Posterior vena cava (tissue), 2 donors: ENCODE results near the gene ADAM20. TPM values are rescaled to one million over a fixed set of nuclear protein-coding genes. Genes with fewer than 3 reads are reported as not detected.
A peak's percentile ranks its signal among the peaks of the same experiment; 100 is the strongest.
"Not testable (repeated sequence)": the region's sequence is repeated elsewhere in the genome, so short reads cannot be mapped to it uniquely, and the experiment has no call there.

ENCODE experiments used
- DNase-seq: peaks from one replicate; pipeline ENCODE4 v3.0.0-alpha.2; 2020; ENCODE audit warnings: low spot score
- intact Hi-C, 2 donors: fragments of 100-400 bp; cut with DNase I; formaldehyde crosslinking; loops; one replicate each; pipeline versions ENCODE4 v1.14.1 to v1.14.2; 2022 to 2023
- long read RNA-seq, 2 donors: library from polyadenylated mRNA; unstranded; transcript quantifications; one replicate each; pipeline ENCODE4 v2.0.0, GENCODE V29; 2020 to 2021
- total RNA-seq, 2 donors: library from RNA; stranded (reverse); fragmentation: NEBNext Ultra II Directional; extraction: Animal tissue kit (Norgen Biotek cat#: 25700); gene quantifications; one replicate each; pipeline ENCODE4 v1.2.1, GENCODE V29; 2021
- donor health status: DM: yes; HTN: yes; CAD: no.
- donor health status: DM: yes; HTN: yes; CAD: no.

ADAM20 gene
- 1 to 10 TPM; 1.1 to 1.3 TPM for total RNA-seq
- long read RNA-seq, donor 1 = 0 reads
- long read RNA-seq, donor 2 = 0 reads

DNA sequence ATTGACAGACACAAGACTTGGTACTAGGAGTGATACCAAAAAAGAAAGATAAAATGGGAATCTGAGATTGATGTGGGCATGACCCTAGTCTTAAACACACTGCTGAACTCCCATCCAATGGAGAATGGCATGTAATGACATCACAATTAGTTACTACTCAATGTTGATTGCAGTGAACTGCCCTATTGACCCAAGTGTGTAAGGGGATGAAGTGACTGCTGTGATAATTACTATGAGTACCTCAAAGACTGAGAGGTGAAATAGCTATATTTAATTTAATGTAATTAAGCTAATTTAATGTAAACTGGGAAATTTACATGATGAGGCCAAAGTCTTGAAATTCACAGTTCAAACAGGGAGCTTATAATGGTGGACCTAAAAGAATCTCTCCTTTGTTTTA, at the start of gene ADAM20:
Gene ADAM20 (minus strand): TSS at position 101 of the 400 bp plus-strand sequence. CDS start 10,247 bp downstream, outside the sequence.
- DNase-seq = no peak

DNA sequence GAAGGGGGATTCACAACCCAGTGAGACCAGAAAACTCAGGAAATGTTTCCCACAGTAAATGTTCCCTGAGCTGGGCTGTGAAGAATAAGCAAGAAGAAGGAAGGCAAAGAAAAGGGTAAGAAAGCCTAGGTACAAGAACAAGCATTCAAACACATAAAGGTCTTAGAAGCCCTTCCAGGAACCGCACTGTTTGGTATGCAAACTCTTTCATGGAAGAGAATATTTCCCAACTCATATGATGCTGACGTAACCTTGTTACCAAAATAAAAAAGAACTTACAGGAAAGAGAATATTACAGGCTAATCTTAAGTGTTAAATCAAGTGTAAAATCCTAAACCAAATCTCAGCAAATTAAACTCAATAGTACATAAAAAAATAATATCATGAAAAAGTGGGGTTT, 42.1 kb upstream of the ADAM20 start:
- intact Hi-C loops = no loop called here
- DNase-seq = no peak

More for the DNA sequence above, at the start of gene ADAM20:
- intact Hi-C loops = no loop called here

- DNase-seq = no peak
- intact Hi-C loops = no loop called here
Observed at GRCh38 chr14:70573050-70573449, 38.2 kb upstream of the ADAM20 start.

GRCh38 chr14:70571139-70571538, 36.3 kb upstream of the ADAM20 start:
- intact Hi-C loops = no loop called here
- no peak for DNase-seq

DNA sequence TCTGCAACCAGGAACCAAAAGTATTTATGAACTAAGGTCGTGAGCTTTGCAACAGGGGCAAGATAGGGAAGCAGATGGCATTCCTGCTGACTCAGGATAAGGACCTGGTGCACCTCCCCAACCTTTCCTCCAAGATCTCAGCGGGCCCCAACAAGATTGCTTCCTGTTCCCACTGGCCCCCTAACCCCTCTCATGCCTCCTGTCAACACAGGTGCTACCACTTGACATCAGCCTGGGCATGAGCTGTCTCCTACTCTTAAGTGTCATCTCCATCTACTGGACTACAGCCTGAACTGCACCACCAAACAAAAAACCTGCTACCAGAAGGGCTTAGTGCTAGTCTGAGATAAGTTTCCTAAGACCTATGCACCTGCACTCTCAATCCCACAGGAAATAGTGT, 33.0 kb upstream of the ADAM20 start:
- intact Hi-C loops = no loop called here
- no peak for DNase-seq

- no peak for DNase-seq
- intact Hi-C loops = loop anchor here in 1 of 2 donors (5.0 kb wide), 1 partner anchor 897 kb away; no protein-coding TSS in a partner anchor
Observed at GRCh38 chr14:70563869-70564268, 29.1 kb upstream of the ADAM20 start.

- intact Hi-C loops = loop anchor here in 1 of 2 donors (5.0 kb wide), 1 partner anchor 896 kb away; no protein-coding TSS in a partner anchor
- DNase-seq = no peak
Observed at GRCh38 chr14:70563417-70563816, 28.6 kb upstream of the ADAM20 start.

DNA sequence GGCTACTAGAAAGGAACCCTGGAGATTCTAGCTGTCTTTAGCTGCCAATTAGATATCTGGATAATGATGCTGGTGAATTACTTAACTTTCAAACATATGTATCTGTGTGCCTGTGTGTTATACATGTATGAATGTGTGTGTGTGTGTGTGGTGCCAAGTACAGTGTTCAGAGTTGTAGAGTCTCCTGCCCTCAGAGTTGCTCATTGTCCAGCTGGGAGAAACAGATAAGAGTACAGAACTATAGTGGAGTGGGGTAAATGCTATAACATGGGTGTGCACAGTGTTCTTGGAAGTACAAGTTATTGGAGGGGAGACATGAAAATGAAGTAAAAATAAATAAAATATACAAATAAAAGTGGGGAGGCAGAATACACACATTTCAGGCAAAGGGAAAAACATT, 23.6 kb upstream of the ADAM20 start:
- no peak for DNase-seq
- intact Hi-C loops = no loop called here

- peak; percentile 64 for DNase-seq
- intact Hi-C loops = no loop called here
Observed at GRCh38 chr14:70555890-70556289, 21.1 kb upstream of the ADAM20 start.

DNA sequence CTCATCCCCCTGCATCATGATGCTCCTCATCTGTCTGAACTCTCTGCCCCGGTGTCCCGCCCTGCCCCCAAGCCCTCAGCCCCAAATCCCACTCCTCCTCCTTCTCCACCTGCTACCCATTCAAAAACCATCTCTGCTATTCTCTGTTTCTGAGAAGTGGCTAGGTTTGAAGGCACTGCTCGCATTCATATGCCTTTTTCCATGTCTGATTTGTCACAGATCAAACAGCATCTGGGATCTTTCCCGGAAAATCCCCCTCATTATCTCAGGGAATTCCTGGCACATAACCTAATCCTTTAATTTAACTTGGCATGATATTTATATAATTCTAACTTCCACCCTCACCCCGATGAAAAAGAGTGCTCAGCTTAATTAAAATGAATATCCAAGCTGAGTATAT, 3.3 kb upstream of the ADAM20 start:
- DNase-seq = no peak

DNA sequence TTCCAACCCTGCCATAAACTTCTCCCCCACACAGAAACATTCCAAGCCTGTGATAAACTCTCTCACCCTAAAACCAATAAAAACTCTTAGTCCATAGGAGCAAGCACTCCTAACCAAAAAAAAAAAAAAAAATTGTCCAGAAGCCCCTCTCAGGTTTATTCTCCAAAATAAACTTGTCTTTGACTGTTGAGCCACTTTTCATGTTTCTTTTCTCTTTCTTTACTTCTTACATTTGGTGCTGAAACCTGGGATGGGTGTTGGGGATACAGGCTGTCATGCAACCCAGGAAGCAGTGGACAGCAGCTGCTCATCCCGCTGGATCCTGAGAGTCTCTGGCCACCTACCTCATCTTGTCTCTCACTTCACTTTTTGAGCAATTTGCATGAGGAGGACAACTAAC, 2.0 kb upstream of the ADAM20 start:
- intact Hi-C loops = no loop called here
- DNase-seq = no peak

More for the DNA sequence above, 3.3 kb upstream of the ADAM20 start:
- intact Hi-C loops = no loop called here

GRCh38 chr14:70530417-70530816, 4.4 kb downstream of the ADAM20 start:
- no peak for DNase-seq
- intact Hi-C loops = no loop called here

DNA sequence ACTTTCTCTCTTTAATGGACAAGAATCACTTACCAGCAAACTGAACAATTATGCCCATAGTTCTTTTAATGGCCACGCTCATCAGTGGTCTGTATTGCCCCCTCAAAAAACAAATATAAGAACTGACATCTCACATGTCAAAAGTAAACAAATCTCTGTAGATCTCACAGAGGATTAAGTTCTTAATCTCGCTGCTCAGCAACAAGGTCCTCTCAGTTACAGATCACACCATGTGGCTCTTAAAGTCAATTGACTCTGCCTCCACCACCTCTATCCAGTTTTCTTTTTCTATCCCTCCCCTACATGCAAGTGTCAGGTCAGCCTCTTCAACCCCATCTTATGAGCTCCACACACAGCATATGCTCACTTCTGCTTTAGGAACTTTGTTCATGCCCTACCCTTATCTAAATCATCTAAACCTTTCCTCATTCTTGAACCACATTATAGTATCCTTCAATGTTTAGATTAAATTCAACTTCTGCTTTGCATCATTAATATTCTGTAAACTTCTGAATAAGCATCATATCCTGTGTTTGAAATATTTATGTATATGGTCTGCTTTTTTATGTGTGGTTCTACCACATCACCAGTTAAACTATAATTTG, 7.2 kb downstream of the ADAM20 start:
- DNase-seq = no peak
- intact Hi-C loops = no loop called here

- intact Hi-C loops = no loop called here
- DNase-seq = no peak
Observed at GRCh38 chr14:70525691-70526090, 9.1 kb downstream of the ADAM20 start.

GRCh38 chr14:70515811-70516210, 19.0 kb downstream of the ADAM20 start:
- DNase-seq = no peak
- intact Hi-C loops = no loop called here

- no peak for DNase-seq
- intact Hi-C loops = no loop called here
Observed at GRCh38 chr14:70514168-70515069, 20.4 kb downstream of the ADAM20 start.

- DNase-seq = no peak
- intact Hi-C loops = no loop called here
Observed at GRCh38 chr14:70498191-70498590, 36.6 kb downstream of the ADAM20 start.

- intact Hi-C loops = loop anchor here in 1 of 2 donors (2.0 kb wide), 1 partner anchor 21 kb away; no protein-coding TSS in a partner anchor
- DNase-seq = no peak
Observed at GRCh38 chr14:70489579-70490200, 45.1 kb downstream of the ADAM20 start.

GRCh38 chr14:70477356-70478105, 57.3 kb downstream of the ADAM20 start:
- intact Hi-C loops = loop anchor here in 1 of 2 donors (10.0 kb wide), 1 partner anchor 1517 kb away; no protein-coding TSS in a partner anchor
- DNase-seq = not testable (repeated sequence)
